ENCODE data around the gene CLDN22. TPM values are rescaled to one million over a fixed set of nuclear protein-coding genes. Genes with fewer than 3 reads are reported as not detected.

The CLDN22 gene
- not detected for total RNA-seq
- long read RNA-seq: 0 reads

DNA sequence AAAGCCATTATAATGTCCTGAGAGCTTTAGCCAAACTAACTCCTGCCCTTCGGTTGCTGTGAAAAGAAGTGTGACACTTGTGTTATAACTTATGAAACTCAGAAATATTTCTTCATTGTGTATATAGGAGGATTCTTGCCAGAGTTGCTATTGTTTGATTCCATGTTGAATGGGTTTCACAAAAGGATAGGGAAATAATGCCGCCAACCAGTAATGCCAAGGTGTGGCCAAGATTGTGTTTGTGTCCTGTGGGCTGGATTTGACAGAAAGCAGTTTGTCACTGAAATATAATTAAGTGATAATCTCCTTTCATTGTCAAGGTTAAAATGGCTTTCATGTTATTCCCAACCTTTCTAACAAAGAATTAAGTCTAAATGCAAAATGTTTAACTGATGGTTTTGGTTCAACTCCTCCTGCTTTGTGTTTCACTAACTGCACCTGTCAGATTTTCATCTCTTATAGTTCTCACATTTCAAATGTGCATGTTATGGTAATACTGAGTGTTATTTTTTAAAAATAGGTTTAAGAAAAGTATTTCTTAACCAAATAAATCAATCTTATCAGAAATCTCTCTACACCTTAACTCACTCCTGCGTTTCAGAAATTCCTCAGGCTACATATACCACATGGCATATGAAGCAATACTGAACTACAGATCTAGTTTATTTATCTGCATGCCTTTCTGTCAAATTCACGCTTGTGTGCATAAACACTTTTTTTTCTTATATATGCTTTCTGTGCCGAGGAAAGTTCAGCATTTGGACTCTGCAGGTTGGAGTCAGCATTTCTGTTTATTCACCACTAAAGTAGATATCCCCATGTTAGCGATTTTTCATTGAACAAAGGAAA lies at the start of gene CLDN22:
Gene CLDN22 (minus strand): TSS at position 66 of the 849 bp plus-strand sequence. CDS start 58 bp downstream, at position 8.
- Histone ChIP-seq H3K4me3 (no peak within 1 kb of the TSS), H3K36me3 (peaks cover 11% of the 10 kb centered on the region), H3K9me3 (no peaks in the 10 kb centered on the region), H3K4me1 (peaks cover 4% of the 10 kb centered on the region), H3K27me3 (ENCODE audit: low read depth) (no peaks in the 10 kb centered on the region), H3K27ac (no peak within 1 kb of the TSS)
- TF ChIP-seq, protein P1, sequence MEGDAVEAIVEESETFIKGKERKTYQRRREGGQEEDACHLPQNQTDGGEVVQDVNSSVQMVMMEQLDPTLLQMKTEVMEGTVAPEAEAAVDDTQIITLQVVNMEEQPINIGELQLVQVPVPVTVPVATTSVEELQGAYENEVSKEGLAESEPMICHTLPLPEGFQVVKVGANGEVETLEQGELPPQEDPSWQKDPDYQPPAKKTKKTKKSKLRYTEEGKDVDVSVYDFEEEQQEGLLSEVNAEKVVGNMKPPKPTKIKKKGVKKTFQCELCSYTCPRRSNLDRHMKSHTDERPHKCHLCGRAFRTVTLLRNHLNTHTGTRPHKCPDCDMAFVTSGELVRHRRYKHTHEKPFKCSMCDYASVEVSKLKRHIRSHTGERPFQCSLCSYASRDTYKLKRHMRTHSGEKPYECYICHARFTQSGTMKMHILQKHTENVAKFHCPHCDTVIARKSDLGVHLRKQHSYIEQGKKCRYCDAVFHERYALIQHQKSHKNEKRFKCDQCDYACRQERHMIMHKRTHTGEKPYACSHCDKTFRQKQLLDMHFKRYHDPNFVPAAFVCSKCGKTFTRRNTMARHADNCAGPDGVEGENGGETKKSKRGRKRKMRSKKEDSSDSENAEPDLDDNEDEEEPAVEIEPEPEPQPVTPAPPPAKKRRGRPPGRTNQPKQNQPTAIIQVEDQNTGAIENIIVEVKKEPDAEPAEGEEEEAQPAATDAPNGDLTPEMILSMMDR (IDR thresholded peaks at IDR 0.05): no peak
- no peak for DNase-seq
- ATAC-seq: no peak
- intact Hi-C loops (cut with DNase I): no loop called here

DNA sequence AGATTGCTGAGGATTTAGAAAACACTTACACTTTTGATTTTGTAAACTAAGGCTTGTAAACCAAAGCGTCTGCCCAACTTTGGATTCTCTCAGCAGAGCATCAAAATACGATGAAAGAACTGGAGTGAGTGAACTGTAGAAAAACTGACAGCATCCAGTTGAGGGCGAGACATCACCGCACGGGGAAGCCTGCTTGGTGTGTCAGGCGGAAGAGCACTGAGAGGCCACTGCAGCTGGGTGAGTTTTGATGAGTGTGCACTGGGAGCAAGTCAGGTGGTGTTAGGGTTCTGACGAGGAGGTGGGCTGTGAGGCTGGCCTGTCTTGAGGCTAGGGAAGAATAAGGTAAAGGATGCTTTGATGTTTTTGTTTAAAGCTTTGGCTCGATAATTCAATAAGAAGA lies 49.0 kb upstream of the CLDN22 start:
- H3K4me1 ChIP-seq: no peaks in the 10 kb centered on the region
- no peak overlapping the region for H3K27ac ChIP-seq
- ATAC-seq (no peak), DNase-seq (no peak)
- no peaks in the 10 kb centered on the region for H3K36me3 ChIP-seq
- TF ChIP-seq, protein P1 (IDR thresholded peaks at IDR 0.05): no peak
- no peaks in the 10 kb centered on the region for H3K27me3 ChIP-seq (ENCODE audit: low read depth)
- H3K4me3 ChIP-seq: no peak overlapping the region
- intact Hi-C loops (cut with DNase I): no loop called here
- H3K9me3 ChIP-seq: no peaks in the 10 kb centered on the region

DNA sequence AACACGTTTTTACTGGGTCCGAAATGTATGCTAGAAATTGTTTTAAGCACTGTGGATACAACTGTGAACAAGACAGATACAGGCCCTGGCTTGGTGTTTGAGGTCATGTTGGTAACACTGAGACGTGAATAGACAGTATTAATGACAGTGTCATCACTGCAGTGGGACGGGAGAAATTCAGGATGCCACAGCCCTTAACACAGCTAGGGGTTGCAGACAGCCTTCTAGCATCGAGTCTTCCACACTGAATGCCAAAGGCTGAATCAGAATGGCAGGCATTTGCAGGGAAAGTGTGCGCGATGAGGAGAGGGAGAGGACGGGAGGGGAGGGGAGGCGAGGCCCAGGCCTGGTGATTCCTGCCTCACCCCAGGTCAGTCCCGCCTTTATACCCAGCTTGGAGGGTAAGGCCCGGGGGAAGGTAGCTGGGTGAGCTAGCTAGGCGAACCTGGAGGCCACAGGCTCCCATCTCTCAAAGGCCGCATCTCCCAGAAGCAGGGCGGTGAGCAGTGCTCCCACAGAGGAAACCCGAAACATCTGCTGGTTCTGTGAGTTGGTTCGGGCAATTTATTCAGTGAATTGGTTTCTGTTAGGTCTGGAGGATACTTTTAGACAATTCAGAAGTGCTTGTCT lies 46.2 kb upstream of the CLDN22 start:
- intact Hi-C loops (cut with DNase I): no loop called here
- DNase-seq (no peak), ATAC-seq (no peak)
- Histone ChIP-seq H3K36me3 (no peaks in the 10 kb centered on the region), H3K27ac (no peak overlapping the region), H3K9me3 (no peaks in the 10 kb centered on the region), H3K4me3 (no peak overlapping the region), H3K4me1 (no peaks in the 10 kb centered on the region), H3K27me3 (ENCODE audit: low read depth) (no peaks in the 10 kb centered on the region)
- TF ChIP-seq, protein P1 (IDR thresholded peaks at IDR 0.05): no peak

DNA sequence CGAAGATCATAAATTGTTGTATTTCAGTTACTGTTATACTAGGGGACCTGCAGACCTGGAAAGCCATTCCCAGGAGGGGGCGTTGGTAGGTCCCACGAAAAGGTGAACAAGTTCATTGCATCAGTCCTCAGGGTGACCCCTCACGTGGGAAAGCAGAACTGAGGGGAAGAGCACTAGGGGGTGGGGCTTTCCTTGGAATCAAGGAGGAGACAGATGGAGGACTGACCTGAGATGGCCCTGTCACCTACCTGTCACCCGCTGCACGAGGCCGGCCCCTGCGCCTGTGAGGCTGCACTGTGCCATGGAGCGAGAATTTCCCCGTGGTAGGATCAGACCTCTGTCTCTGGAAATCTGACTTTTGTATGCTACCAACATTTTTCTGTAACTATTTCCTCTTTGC lies 43.9 kb upstream of the CLDN22 start:
- no peaks in the 10 kb centered on the region for H3K27me3 ChIP-seq (ENCODE audit: low read depth)
- H3K4me1 ChIP-seq: no peaks in the 10 kb centered on the region
- DNase-seq (no peak), ATAC-seq (no peak)
- H3K4me3 ChIP-seq: no peak overlapping the region
- no peaks in the 10 kb centered on the region for H3K36me3 ChIP-seq
- H3K9me3 ChIP-seq: no peaks in the 10 kb centered on the region
- H3K27ac ChIP-seq: no peak overlapping the region
- TF ChIP-seq, protein P1 (IDR thresholded peaks at IDR 0.05): no peak
- intact Hi-C loops (cut with DNase I): no loop called here

DNA sequence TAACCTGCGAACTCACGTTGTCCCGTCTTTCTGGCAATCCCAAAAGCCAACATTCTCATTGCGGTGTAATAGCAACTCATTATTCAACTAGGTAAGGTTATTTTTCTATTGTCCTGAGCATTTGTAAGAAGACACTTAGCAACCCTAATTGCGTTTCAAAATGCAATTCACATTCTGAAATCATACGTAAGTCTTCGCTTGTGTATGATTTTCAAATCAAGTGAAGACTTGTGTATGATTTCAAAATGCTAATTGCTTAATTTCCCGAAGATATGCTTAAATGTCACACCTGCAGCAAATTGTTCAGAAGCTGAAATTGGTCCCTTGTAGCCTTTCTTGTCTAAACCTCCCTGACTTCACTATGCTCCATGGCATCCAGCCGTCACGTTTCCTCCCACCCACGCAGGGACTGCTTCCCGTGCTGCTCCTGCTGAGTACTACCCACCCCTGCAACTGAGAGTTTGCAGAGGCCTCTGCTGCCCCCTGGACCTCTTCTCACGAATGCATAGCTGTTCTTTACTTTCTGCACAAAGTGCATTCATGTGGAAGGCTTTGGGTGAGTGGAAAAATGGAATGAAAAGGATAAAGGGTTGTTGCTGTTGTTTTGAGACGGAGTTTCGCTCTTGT lies 43.0 kb upstream of the CLDN22 start:
- intact Hi-C loops (cut with DNase I): no loop called here
- TF ChIP-seq, protein P1 (IDR thresholded peaks at IDR 0.05): no peak
- Histone ChIP-seq H3K9me3 (no peaks in the 10 kb centered on the region), H3K27me3 (ENCODE audit: low read depth) (no peaks in the 10 kb centered on the region), H3K4me1 (no peaks in the 10 kb centered on the region), H3K36me3 (no peaks in the 10 kb centered on the region), H3K4me3 (no peak overlapping the region), H3K27ac (no peak overlapping the region)
- DNase-seq (no peak), ATAC-seq (no peak)

All from lower lobe of right lung (tissue), 2 donors.